GM12875 (cell line): ENCODE results near the gene FTL.
A peak's percentile ranks its signal among the peaks of the same experiment; 100 is the strongest.

Source experiments
- H3K4me3 ChIP-seq: one replicate; pipeline ENCODE4 v1.5.1; 2011; ENCODE audit warnings: low read depth, low read length, control low read depth
- TF ChIP-seq, protein P1 (sequence below): IDR thresholded peaks from 2 replicates; pipeline ENCODE4 v1.5.1; 2011; ENCODE audit warnings: low read depth, mild to moderate bottlenecking, control low read depth, inconsistent platforms, low read length, moderate library complexity, borderline replicate concordance; ENCODE audit not compliant: insufficient read depth

The FTL gene

DNA sequence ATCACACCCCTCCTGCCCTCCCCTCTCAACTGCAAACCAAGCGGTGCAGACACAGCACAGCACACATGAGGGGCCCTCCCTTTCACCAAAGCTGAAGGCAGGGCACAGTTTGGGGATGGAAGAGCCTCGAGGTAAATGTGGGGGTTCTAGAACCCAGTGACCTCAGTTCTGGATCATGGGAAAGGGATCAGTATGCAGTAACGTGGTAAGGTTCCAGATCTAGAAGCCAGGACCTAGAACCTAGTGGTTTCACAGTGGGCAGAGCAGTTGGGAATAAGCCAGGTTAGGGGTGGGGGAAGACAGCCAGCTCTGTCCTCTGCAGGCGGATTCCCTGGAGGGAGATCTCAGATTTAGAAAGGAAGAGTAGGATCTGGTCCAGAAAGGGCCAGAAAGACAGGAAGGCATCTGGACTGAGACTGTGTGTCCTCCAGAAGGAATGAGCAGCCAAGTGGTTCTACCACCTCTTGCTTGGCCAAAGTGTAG is 3.1 kb downstream of the FTL start:
- TF ChIP-seq, protein P1, sequence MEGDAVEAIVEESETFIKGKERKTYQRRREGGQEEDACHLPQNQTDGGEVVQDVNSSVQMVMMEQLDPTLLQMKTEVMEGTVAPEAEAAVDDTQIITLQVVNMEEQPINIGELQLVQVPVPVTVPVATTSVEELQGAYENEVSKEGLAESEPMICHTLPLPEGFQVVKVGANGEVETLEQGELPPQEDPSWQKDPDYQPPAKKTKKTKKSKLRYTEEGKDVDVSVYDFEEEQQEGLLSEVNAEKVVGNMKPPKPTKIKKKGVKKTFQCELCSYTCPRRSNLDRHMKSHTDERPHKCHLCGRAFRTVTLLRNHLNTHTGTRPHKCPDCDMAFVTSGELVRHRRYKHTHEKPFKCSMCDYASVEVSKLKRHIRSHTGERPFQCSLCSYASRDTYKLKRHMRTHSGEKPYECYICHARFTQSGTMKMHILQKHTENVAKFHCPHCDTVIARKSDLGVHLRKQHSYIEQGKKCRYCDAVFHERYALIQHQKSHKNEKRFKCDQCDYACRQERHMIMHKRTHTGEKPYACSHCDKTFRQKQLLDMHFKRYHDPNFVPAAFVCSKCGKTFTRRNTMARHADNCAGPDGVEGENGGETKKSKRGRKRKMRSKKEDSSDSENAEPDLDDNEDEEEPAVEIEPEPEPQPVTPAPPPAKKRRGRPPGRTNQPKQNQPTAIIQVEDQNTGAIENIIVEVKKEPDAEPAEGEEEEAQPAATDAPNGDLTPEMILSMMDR: no peak
- H3K4me3 ChIP-seq: no peak overlapping the region

DNA sequence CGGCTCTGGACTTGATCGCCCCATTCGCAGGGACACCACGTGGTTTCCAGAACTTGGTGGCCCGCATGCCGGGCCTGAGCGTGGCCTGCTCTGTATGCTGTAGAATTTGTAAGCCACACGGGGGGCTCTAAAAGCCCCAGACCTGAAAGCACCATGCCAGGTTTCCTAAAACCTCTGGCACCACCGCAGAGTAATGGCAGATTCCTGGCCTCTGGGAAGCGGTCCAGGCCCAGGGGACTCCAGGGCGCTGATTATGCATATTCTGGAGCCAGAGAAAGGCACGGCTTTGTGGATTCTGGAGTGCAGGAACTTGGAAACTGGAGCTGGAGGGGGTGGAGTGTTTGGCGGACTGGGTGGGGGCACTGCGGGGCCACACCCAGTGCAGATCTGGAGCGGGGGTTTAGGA is 3.7 kb downstream of the FTL start:
- TF ChIP-seq, protein P1: no peak
- H3K4me3 ChIP-seq: no peak overlapping the region

DNA sequence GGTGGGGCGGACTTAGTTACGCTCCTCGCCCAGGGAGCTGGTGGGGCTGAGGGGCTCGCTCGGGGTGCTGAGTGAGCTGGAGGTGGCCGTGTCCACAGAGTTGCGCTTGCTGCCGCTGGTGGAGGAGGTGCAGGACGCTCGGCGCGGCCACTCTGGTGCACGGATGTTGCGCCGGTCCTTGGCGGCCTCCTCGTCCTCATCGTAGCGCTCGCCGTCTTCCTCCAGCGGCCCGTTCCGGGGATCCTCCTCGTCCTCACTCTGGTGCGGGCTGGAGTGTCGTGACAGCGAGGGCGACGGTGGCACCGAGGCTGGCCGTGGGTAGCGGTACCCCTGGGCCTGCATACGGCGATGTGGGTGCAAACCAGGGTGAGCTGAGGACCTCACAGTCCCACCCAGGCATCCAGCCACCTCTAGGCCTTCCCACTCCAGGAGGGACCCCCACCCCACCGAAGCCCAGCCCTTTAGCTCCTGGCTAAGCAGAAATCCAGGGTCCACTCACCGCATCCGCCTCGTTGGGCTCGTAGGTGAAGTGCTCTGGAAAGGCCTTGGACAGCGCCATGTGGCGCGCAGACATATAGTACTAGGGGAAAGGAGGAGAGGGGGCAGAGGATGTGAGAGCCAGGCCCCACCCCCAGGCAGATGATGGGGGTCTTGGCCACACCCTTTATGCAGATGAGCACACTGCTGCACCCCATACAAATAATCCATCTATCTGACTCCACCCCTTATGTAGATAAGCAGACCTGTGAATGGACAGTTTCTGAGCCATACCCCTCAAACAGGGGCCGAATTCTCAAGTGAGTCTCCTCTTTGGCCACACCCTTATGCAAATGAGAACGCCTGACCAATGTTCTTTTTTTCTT is 4.4 kb downstream of the FTL start:
- TF ChIP-seq, protein P1: no peak
- H3K4me3 ChIP-seq: no peak overlapping the region

DNA sequence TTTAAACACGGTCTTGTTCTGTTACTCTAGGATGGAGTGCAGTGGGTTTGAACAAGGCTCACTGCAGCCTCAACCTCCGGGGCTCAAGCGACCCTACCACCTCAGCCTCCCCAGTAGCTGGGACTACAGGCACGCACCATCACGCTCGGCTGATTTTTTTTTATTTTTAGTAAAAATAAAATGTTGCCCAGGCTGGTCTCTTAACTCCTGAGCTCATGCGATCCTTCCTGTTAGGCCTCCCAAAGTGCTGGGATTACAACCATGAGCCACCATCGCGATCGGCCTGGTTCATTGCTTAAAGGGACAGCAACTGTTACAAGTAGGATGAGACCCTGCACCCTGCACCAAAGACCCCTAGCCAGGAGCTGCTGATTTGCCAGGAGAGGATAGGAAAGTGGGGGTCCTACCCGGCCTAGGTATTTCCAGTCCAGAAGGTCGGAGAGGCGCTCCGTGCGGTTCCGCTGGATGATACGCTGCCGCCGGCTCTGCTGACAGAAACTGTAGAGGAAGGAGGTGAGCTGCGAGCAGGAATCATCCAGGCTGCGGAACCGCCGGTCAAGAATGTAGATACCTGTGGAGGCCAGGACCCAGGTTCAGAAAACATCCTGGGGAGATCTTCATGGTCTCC is 5.1 kb downstream of the FTL start:
- H3K4me3 ChIP-seq: no peak overlapping the region
- TF ChIP-seq, protein P1: no peak

DNA sequence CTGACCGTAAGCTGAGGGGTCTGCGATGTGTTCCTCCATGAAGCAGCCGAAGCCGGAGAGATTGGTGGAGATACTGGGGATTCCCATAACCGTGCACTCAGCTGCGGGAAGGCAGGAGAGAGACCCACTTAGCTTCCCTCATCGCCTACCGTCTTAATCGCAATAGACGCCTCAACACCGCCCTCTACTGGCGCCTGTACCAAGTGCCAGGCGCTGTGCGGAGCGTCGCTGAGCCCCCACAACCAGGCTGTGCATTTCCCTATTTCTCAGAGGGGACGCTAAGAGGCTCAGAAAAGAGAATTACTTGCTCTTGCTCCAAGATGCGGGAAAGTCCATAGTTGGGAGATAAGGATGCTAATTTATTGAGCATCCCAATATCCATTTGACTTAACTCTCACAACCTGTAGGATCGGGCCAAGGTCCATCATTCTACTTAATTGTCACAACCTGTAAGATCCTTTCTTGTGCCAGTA is 5.8 kb downstream of the FTL start:
- H3K4me3 ChIP-seq: no peak overlapping the region
- TF ChIP-seq, protein P1: peak; percentile 92

DNA sequence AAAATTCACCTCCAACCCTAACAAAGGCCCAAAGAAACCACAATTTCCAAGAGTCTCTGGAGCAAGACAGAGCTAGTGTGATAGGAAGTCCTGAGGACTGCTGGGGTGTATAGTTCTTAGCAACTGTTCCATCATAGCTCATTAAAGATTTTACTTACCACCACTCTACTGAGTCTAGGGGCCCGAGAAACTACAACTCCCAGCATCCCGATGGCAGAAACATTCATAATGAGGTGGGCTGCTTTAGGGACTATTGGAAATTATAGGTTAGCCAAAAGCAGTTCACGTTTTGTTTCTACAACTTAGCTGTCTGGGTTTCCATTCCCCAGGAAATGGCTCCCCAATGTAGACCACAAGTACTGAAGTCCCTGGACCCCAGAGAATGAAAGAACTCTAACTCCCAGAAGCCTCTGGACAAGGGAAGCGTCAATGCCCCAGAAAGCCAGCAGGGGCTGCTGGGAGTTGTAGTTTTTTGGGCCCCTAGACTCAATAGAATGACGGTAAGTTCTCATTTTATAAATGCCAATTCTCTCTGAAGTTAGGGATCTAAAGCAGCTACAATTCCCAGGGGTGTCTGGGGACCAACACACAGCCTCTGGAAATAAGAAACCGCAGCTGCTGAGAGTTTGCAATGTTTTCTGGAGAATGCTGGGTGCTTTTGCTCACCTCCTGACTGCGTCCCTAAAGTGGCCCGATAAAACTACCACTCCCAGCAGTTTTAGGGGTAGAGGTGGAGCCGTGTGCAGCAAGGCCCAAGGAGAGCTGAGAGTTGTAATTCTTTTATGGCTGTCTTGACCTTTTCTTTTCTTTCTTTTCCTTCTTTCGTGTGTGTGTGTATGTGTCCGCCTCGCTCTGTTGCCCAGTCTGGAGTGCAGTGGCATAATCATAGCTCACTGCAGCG is 11.1 kb downstream of the FTL start:
- TF ChIP-seq, protein P1: no peak
- no peak overlapping the region for H3K4me3 ChIP-seq
